ENCODE measurements around the gene TBCD. TPM values are rescaled to one million over a fixed set of nuclear protein-coding genes. Genes with fewer than 3 reads are reported as not detected.

TBCD gene
- total and polyA plus RNA-seq, 12 donors, result 25.6 to 240 (median 66.2) TPM

- H3K27me3 ChIP-seq, result no peaks in the 10 kb centered on the region
- intact Hi-C loops (cut with DNase I), result loop anchor here in 1 of 2 donors (10.0 kb wide), 1 partner anchor 110 kb away; the partner anchor contains the start of gene WDR45B
- H3K36me3 ChIP-seq (replicated peaks in 1 of 2), result peaks cover 0 to 4% of the 10 kb centered on the region in 2 donors
- no peak overlapping the region for H3K4me3 ChIP-seq
- 86 to 90% (median 89%) methylated on average over 19 of the region's 19 CpGs for WGBS, 4 donors
- no peak for TF ChIP-seq CTCF (IDR thresholded peaks at IDR 0.05)
- no peak for TF ChIP-seq POLR2A (IDR thresholded peaks at IDR 0.05)
- no peak for DNase-seq
- no peaks in the 10 kb centered on the region for H3K9me3 ChIP-seq (replicated peaks in 1 of 3)
- peaks cover 8 to 10% of the 10 kb centered on the region in 2 donors for H3K4me1 ChIP-seq (replicated peaks in 1 of 2)
- H3K27ac ChIP-seq, result no peak overlapping the region
Measured at GRCh38 chr17:82754297-82755208, 2.7 kb downstream of the TBCD start.

- Histone ChIP-seq H3K36me3 (replicated peaks in 1 of 2) (peaks cover 0 to 7% of the 10 kb centered on the region in 2 donors), H3K27me3 (no peaks in the 10 kb centered on the region), H3K9me3 (replicated peaks in 1 of 3) (no peaks in the 10 kb centered on the region), H3K27ac (no peak overlapping the region), H3K4me3 (no peak overlapping the region), H3K4me1 (replicated peaks in 1 of 2) (peaks cover 8 to 10% of the 10 kb centered on the region in 2 donors)
- no peak for DNase-seq
- WGBS, 4 donors, result 78 to 90% (median 85%) methylated on average over 7 of the region's 7 CpGs
- intact Hi-C loops (cut with DNase I), result loop anchor here in 1 of 2 donors (10.0 kb wide), 1 partner anchor 111 kb away; the partner anchor contains the start of gene WDR45B
- TF ChIP-seq CTCF (IDR thresholded peaks at IDR 0.05) (no peak), POLR2A (IDR thresholded peaks at IDR 0.05) (no peak)
Measured at GRCh38 chr17:82756166-82756565, 4.3 kb downstream of the TBCD start.

- peak in 4 of 7 donors; percentile 52 to 72 (median 65) for DNase-seq
- Histone ChIP-seq H3K4me3 (no peak overlapping the region), H3K9me3 (replicated peaks in 1 of 3) (no peaks in the 10 kb centered on the region), H3K27ac (peak overlapping the region in 1 of 5 donors; percentile 10), H3K36me3 (replicated peaks in 1 of 2) (peaks cover 0 to 4% of the 10 kb centered on the region in 2 donors), H3K4me1 (replicated peaks in 1 of 2) (no peaks in the 10 kb centered on the region), H3K27me3 (no peaks in the 10 kb centered on the region)
- intact Hi-C loops (cut with DNase I), result no loop called here
- WGBS, 4 donors, result 48 to 64% (median 60%) methylated on average over 4 to 13 of the region's 13 CpGs
- TF ChIP-seq CTCF (IDR thresholded peaks at IDR 0.05), result no peak
- no peak for TF ChIP-seq POLR2A (IDR thresholded peaks at IDR 0.05)
Measured at GRCh38 chr17:82765371-82765770, 13.5 kb downstream of the TBCD start.

- Histone ChIP-seq H3K9me3 (replicated peaks in 1 of 3) (no peaks in the 10 kb centered on the region), H3K27ac (no peak overlapping the region), H3K36me3 (replicated peaks in 1 of 2) (no peaks in the 10 kb centered on the region), H3K4me3 (no peak overlapping the region), H3K27me3 (no peaks in the 10 kb centered on the region), H3K4me1 (replicated peaks in 1 of 2) (no peaks in the 10 kb centered on the region)
- 55 to 69% (median 67%) methylated on average over 19 to 24 of the region's 24 CpGs for WGBS, 4 donors
- DNase-seq, result peak; percentile 70 to 83 (median 79)
- intact Hi-C loops (cut with DNase I), result no loop called here
- peak; percentile 61 to 77 (median 66) for TF ChIP-seq CTCF (IDR thresholded peaks at IDR 0.05)
- TF ChIP-seq POLR2A (IDR thresholded peaks at IDR 0.05), result no peak
Measured at GRCh38 chr17:82767041-82767754, 15.3 kb downstream of the TBCD start.
